Measurements from ENCODE around the gene KCNMB2. TPM values are rescaled to one million over a fixed set of nuclear protein-coding genes. Genes with fewer than 3 reads are reported as not detected.

KCNMB2 gene
- total RNA-seq, 1 experiment from 2014 or later = not detected

DNA sequence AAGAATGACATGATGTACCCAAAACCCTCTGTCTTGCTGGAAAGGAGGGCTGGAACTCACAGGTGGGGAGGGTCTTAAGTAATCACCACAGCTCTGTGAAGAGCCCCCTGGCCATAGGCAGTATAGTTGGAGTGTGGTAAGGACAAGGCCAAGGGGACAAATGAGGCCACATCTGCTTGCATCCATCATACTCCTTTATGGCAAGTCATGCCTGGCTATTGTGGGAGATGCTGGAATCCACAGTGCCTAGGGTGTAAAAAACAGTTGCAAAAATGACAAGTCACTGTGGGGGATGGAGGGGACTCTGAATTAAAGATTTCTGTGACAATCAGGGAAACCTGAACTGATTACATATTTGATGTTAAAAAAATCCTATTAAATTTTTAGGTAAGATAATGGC lies 258.5 kb downstream of the KCNMB2 start:
- no peak overlapping the region for H3K4me3 ChIP-seq (ENCODE audit: low read length)
- no peaks in the 10 kb centered on the region for H3K36me3 ChIP-seq (ENCODE audit: low read depth, low read length)
- no peak overlapping the region for H2AFZ ChIP-seq (ENCODE audit: low read length)
- DNase-seq (no peak), ATAC-seq (no peak)
- no peaks in the 10 kb centered on the region for H4K20me1 ChIP-seq (ENCODE audit: low read length)
- TF ChIP-seq, protein P1, sequence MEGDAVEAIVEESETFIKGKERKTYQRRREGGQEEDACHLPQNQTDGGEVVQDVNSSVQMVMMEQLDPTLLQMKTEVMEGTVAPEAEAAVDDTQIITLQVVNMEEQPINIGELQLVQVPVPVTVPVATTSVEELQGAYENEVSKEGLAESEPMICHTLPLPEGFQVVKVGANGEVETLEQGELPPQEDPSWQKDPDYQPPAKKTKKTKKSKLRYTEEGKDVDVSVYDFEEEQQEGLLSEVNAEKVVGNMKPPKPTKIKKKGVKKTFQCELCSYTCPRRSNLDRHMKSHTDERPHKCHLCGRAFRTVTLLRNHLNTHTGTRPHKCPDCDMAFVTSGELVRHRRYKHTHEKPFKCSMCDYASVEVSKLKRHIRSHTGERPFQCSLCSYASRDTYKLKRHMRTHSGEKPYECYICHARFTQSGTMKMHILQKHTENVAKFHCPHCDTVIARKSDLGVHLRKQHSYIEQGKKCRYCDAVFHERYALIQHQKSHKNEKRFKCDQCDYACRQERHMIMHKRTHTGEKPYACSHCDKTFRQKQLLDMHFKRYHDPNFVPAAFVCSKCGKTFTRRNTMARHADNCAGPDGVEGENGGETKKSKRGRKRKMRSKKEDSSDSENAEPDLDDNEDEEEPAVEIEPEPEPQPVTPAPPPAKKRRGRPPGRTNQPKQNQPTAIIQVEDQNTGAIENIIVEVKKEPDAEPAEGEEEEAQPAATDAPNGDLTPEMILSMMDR (conservative IDR thresholded peaks at IDR 0.05; ENCODE audit: low read depth, low read length) = no peak
- TF ChIP-seq EZH2 (IDR thresholded peaks at IDR 0.05; ENCODE audit: low read length, unreplicated experiment) = no peak
- TF ChIP-seq EZH2phosphoT487 (IDR thresholded peaks at IDR 0.05; ENCODE audit: borderline replicate concordance, low read length) = no peak
- no peaks in the 10 kb centered on the region for H3K79me2 ChIP-seq (ENCODE audit: low read length)
- H3K27me3 ChIP-seq (ENCODE audit: low read length) = no peaks in the 10 kb centered on the region
- no peaks in the 10 kb centered on the region for H3F3A ChIP-seq (ENCODE audit: low read length, unreplicated experiment)
- no peaks in the 10 kb centered on the region for H3K9me3 ChIP-seq (ENCODE audit: low read length)
- no peak overlapping the region for H3K4me2 ChIP-seq (ENCODE audit: low read length)
- H3K27ac ChIP-seq (ENCODE audit: low read length) = no peak overlapping the region
- BruUV-seq (replicated peaks) = no TSS peak
- POLR2A ChIA-PET (ENCODE audit: unreplicated experiment) = no interaction called here
- no peaks in the 10 kb centered on the region for H3K4me1 ChIP-seq (ENCODE audit: insufficient read depth, low read length)
- CTCF ChIA-PET = no interaction called here
- intact Hi-C loops (cut with micrococcal nuclease) = no loop called here
- H3K9me2 ChIP-seq (replicated peaks; ENCODE audit: low read length) = no peaks in the 10 kb centered on the region
- no peak overlapping the region for H3K9ac ChIP-seq (ENCODE audit: low read length)

DNA sequence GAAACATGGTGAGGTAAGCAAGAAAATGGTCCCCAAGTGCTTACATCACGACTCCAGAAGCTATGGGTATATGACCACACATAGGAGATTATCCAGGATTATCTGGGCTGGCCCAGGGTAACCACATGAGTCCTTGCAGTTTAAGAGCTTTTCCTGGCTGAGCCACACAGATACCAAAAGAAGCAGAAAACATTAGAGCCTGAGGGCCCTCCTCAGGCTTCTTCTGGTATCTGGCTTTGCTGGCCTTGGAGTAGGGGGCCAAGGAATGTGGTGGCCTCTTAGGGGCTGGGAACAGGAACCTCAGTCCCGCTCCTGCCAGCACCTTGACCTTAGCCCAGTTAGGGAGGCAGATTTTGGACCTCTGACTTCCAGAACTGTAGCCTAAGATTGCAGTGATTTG lies 259.1 kb downstream of the KCNMB2 start:
- Histone ChIP-seq H3F3A (ENCODE audit: low read length, unreplicated experiment) (no peaks in the 10 kb centered on the region), H3K79me2 (ENCODE audit: low read length) (no peaks in the 10 kb centered on the region), H3K27ac (ENCODE audit: low read length) (no peak overlapping the region), H3K9me2 (replicated peaks; ENCODE audit: low read length) (no peaks in the 10 kb centered on the region), H3K4me2 (ENCODE audit: low read length) (no peak overlapping the region), H4K20me1 (ENCODE audit: low read length) (no peaks in the 10 kb centered on the region), H3K27me3 (ENCODE audit: low read length) (no peaks in the 10 kb centered on the region), H3K9ac (ENCODE audit: low read length) (no peak overlapping the region), H3K4me3 (ENCODE audit: low read length) (no peak overlapping the region), H3K36me3 (ENCODE audit: low read depth, low read length) (no peaks in the 10 kb centered on the region), H3K4me1 (ENCODE audit: insufficient read depth, low read length) (no peaks in the 10 kb centered on the region), H3K9me3 (ENCODE audit: low read length) (no peaks in the 10 kb centered on the region), H2AFZ (ENCODE audit: low read length) (no peak overlapping the region)
- ATAC-seq (no peak), DNase-seq (no peak)
- POLR2A ChIA-PET (ENCODE audit: unreplicated experiment) = no interaction called here
- intact Hi-C loops (cut with micrococcal nuclease) = no loop called here
- CTCF ChIA-PET = no interaction called here
- no peak for TF ChIP-seq EZH2phosphoT487 (IDR thresholded peaks at IDR 0.05; ENCODE audit: borderline replicate concordance, low read length)
- TF ChIP-seq, protein P1 (conservative IDR thresholded peaks at IDR 0.05; ENCODE audit: low read depth, low read length) = no peak
- no peak for TF ChIP-seq EZH2 (IDR thresholded peaks at IDR 0.05; ENCODE audit: low read length, unreplicated experiment)
- no TSS peak for BruUV-seq (replicated peaks)

DNA sequence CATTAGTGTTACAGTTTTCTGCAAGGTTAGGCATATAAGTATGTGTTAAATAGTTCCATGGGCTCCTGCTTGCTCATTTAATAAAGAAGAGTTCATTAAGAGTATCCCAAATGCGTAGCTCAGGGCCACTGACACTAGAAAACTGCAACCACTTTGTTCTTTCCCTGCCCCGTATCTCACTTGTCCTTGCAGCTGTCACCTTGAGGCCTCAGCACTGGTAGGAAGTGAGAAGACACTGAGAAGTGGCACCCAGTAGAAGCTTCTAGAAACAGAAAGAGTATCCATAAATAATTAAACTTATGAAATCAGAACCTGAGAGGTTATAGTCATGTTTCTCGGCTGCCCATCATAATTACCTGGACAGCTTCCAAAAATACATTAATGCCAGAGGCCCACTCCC lies 266.0 kb downstream of the KCNMB2 start:
- H4K20me1 ChIP-seq (ENCODE audit: low read length) = no peaks in the 10 kb centered on the region
- CTCF ChIA-PET = no interaction called here
- ATAC-seq (no peak), DNase-seq (no peak)
- H3K9me3 ChIP-seq (ENCODE audit: low read length) = no peaks in the 10 kb centered on the region
- intact Hi-C loops (cut with micrococcal nuclease) = no loop called here
- H3F3A ChIP-seq (ENCODE audit: low read length, unreplicated experiment) = no peaks in the 10 kb centered on the region
- TF ChIP-seq EZH2 (IDR thresholded peaks at IDR 0.05; ENCODE audit: low read length, unreplicated experiment) (no peak), EZH2phosphoT487 (IDR thresholded peaks at IDR 0.05; ENCODE audit: borderline replicate concordance, low read length) (no peak)
- TF ChIP-seq, protein P1 (conservative IDR thresholded peaks at IDR 0.05; ENCODE audit: low read depth, low read length) = no peak
- no peaks in the 10 kb centered on the region for H3K36me3 ChIP-seq (ENCODE audit: low read depth, low read length)
- no peaks in the 10 kb centered on the region for H3K79me2 ChIP-seq (ENCODE audit: low read length)
- no peak overlapping the region for H3K9ac ChIP-seq (ENCODE audit: low read length)
- H2AFZ ChIP-seq (ENCODE audit: low read length) = no peak overlapping the region
- no peak overlapping the region for H3K27ac ChIP-seq (ENCODE audit: low read length)
- no TSS peak for BruUV-seq (replicated peaks)
- H3K27me3 ChIP-seq (ENCODE audit: low read length) = no peaks in the 10 kb centered on the region
- no peak overlapping the region for H3K4me3 ChIP-seq (ENCODE audit: low read length)
- no peaks in the 10 kb centered on the region for H3K4me1 ChIP-seq (ENCODE audit: insufficient read depth, low read length)
- H3K4me2 ChIP-seq (ENCODE audit: low read length) = no peak overlapping the region
- POLR2A ChIA-PET (ENCODE audit: unreplicated experiment) = no interaction called here
- H3K9me2 ChIP-seq (replicated peaks; ENCODE audit: low read length) = no peaks in the 10 kb centered on the region
